Measurements from ENCODE around the gene LDB2. TPM values are rescaled to one million over a fixed set of nuclear protein-coding genes. Genes with fewer than 3 reads are reported as not detected.

LDB2 gene
- total and polyA plus RNA-seq, 2 of the 8 experiments (the other 6 are each of a cell fraction or from before 2014, with no cell fraction given), result 57.0 to 140 TPM

- Histone ChIP-seq H3K23ac (ENCODE audit: insufficient read length) (no peak overlapping the region), H4K91ac (replicated peaks; ENCODE audit: insufficient read length, low read length) (no peak overlapping the region), H4K5ac (ENCODE audit: insufficient read length, low read depth, low read length) (no peak overlapping the region), H3K36me3 (ENCODE audit: control insufficient read depth in 2 of 4, insufficient read depth in 4 of 4, low read length in 3 of 4) (0 out of 8 replicates have a peak, but pooled peaks cover 0 to 2% (median 0%) of the 10 kb centered on the region in 4 experiments), H2BK15ac (ENCODE audit: low read length) (no peak overlapping the region), H3K23me2 (ENCODE audit: low read depth, low read length) (no peaks in the 10 kb centered on the region), H3K27me3 (replicated peaks in 1 of 4; ENCODE audit: control insufficient read depth in 3 of 4, extremely low read depth in 1 of 4, insufficient read depth in 3 of 4, low read length in 3 of 4) (no peaks in the 10 kb centered on the region), H3K4me2 (ENCODE audit: insufficient read depth in 1 of 2, low read depth in 2 of 2, low read length in 2 of 2) (no peak overlapping the region), H4K20me1 (replicated peaks in 1 of 2; ENCODE audit: control insufficient read depth in 1 of 2, insufficient read depth in 2 of 2, low read length in 2 of 2) (peaks cover 0 to 3% of the 10 kb centered on the region in 2 experiments), H2AFZ (ENCODE audit: low read length) (no peak overlapping the region), H2BK12ac (ENCODE audit: low read depth, low read length) (no peak overlapping the region), H3K9me3 (ENCODE audit: insufficient read depth in 2 of 2, low read depth in 1 of 2, low read length in 1 of 2) (no peaks in the 10 kb centered on the region), H2AK5ac (ENCODE audit: low read depth, low read length) (no peak overlapping the region), H2BK120ac (replicated peaks; ENCODE audit: low read depth, low read length) (no peak overlapping the region), H3K79me2 (ENCODE audit: control insufficient read depth in 1 of 2, insufficient read depth in 2 of 2, low read length in 2 of 2) (no peaks in the 10 kb centered on the region), H3K9ac (replicated peaks in 1 of 4; ENCODE audit: extremely low read depth in 1 of 4, low read depth in 3 of 4, low read length in 3 of 4) (no peak overlapping the region), H3K4me1 (replicated peaks in 1 of 4; ENCODE audit: control insufficient read depth in 3 of 4, insufficient read depth in 4 of 4, low read length in 3 of 4) (peaks cover 0 to 12% (median 5%) of the 10 kb centered on the region in 4 experiments; a peak in 2 of 7 replicates), H3K27ac (ENCODE audit: low read depth, low read length) (no peak overlapping the region), H2BK20ac (ENCODE audit: low read length) (no peak overlapping the region), H3K4ac (replicated peaks; ENCODE audit: insufficient read length, low read depth, low read length) (no peak overlapping the region), H3K56ac (replicated peaks; ENCODE audit: insufficient read length, low read depth, low read length) (no peak overlapping the region), H4K8ac (ENCODE audit: extremely low read depth, insufficient read depth, low read length) (no peak overlapping the region), H3K79me1 (ENCODE audit: low read depth, low read length) (no peaks in the 10 kb centered on the region), H3K14ac (ENCODE audit: insufficient read length) (no peak overlapping the region), H3K4me3 (ENCODE audit: extremely low read depth in 1 of 4, insufficient read depth in 2 of 4, low read depth in 3 of 4, low read length in 4 of 4) (no peak overlapping the region), H3K18ac (ENCODE audit: extremely low read depth, low read length) (no peak overlapping the region), H2BK5ac (ENCODE audit: low read depth, low read length) (no peak overlapping the region)
- CTCF ChIA-PET (ENCODE audit: partially characterized antibody), result interaction anchor here (0.6 to 1.5 kb wide), 4 partner anchors 8 to 591 kb away, joined by 3 to 9 read pairs (median 3); no protein-coding TSS in a partner anchor
- POLR2A ChIA-PET (ENCODE audit: partially characterized antibody), result no interaction called here
- FAIRE-seq (no peak), DNase-seq (ENCODE audit: low read depth in 1 of 2, low spot score in 2 of 2) (no peak)
- WGBS, 2 experiments (ENCODE audit: extremely low coverage in 1 of 2, insufficient coverage in 1 of 2, insufficient read length in 1 of 2, insufficient replicate concordance in 2 of 2, low coverage in 1 of 2, low lambda C conversion rate in 2 of 2, missing lambda C conversion rate in 1 of 2), result 87% methylated on average over 3 of the region's 3 CpGs; no CpG with 5 or more reads in 1 of the 2 experiments
- no peak for TF ChIP-seq RFX5 (IDR thresholded peaks at IDR 0.05; ENCODE audit: borderline replicate concordance, low read depth, low read length)
- TF ChIP-seq TBP (IDR thresholded peaks at IDR 0.05; ENCODE audit: low read depth, low read length), result no peak
- no peak for TF ChIP-seq CBX5 (IDR thresholded peaks at IDR 0.05; ENCODE audit: low read depth, low read length)
- no peak for TF ChIP-seq HDAC2 (IDR thresholded peaks at IDR 0.05; ENCODE audit: borderline replicate concordance in 1 of 2, low read depth in 2 of 2, low read length in 2 of 2)
- no peak for TF ChIP-seq GTF2F1 (IDR thresholded peaks at IDR 0.05; ENCODE audit: borderline replicate concordance, low read depth, low read length)
- TF ChIP-seq JUND (IDR thresholded peaks at IDR 0.05; ENCODE audit: low read length), result no peak
- TF ChIP-seq CTCF (IDR thresholded peaks at IDR 0.05; ENCODE audit: control extremely low read depth in 1 of 3, insufficient read depth in 1 of 3, low read depth in 1 of 3, low read length in 3 of 3), result no peak
Observed at GRCh38 chr4:16591272-16591826, 307.1 kb downstream of the LDB2 start.

Measured in H1 (cell line).